COLO829 (cell line): ENCODE results near the gene HIKESHI.

Experiments used
- DNase-seq: peaks from one replicate; pipeline ENCODE4 v3.0.0; 2012; ENCODE audit warnings: low spot score

HIKESHI gene

DNA sequence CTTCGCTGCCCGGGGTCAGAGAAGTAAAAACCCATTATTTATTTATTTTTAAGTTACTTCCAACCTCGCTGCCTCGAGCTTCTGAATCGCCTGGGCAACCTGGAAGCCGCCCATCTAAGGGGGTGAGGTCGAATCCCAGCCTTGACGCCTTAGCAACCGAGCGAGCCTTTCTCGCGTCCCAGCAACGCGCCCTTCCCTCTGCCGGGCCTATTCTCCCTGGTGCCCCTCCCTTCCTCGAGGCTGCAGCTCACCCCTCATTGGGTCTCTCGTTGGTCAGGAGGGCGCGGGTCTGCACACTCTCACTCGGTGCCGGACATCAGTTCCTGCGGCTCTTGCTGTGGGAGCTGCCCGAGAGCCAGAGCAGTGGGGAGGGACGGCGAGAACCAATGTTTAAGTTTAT lies 72.5 kb downstream of the HIKESHI start, which contains the start of gene CCDC81:
Gene CCDC81 (plus strand): TSS at position 302 of the 400 bp plus-strand sequence. CDS start 277 bp downstream, outside the sequence.
- no peak for DNase-seq

- no peak for DNase-seq
These were observed 75.9 kb downstream of the HIKESHI start for GRCh38 chr11:86377972-86378371.

DNA sequence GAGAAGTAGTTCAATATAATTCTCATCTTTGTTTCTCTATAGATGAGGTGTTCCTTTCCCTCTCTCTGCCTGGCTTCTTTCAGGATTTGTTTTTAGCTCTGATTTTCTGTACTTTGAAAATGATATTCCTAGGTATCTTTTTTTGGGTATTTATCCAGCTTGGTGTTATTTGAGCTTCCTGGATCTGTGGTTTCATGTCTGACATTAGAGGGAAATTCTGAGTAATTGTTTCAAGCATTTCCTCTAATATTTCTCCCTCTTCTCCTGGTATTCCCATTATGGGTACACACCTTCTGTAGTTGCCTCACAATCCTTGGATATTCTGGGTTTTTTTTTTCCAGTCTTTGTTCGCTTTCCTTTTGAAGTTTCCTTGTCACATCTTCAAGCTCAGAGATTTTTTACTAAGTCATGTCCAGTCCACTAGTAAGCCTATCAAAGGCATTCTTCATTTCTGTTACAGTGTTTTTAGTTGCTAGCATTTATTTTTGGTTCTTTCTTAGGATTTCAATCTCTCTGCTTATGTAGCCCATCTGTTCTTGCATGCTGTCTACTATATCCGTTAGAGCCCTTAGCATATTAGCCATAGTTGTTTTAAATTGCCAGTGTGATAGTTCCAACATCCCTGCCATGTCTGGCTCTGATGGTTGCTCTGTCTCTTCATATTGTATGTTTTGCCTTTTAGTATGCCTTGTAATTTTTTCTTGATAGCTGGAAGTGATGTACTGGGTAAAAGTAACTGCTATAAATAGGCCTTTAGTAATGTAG lies 78.4 kb downstream of the HIKESHI start:
- DNase-seq, result no peak

- DNase-seq, result no peak
These were observed 81.3 kb downstream of the HIKESHI start for GRCh38 chr11:86383041-86383955.

GRCh38 chr11:86386283-86386682 lies 84.2 kb downstream of the HIKESHI start:
- DNase-seq, result no peak

- no peak for DNase-seq
These were observed 84.7 kb downstream of the HIKESHI start for GRCh38 chr11:86386746-86387145.

- no peak for DNase-seq
These were observed 86.2 kb downstream of the HIKESHI start for GRCh38 chr11:86388198-86388597.

DNA sequence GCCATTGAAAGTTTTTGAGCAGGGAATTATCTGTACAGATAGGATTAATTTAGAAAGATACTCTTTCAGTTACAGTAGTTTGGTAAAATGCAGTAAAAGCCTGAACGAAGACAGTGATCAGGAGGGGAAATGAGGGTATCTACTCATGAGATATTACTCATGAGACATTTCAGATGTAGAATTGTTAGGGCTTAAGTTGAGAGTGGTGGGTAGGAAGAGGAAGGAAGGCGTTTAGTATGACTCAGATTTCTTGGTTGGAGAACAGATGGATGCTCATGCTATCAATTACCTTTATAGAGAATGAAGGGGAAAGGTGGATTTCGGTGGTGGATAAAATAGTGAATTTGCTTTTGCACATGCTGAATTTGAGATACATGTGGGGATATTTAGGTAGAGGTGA lies 88.4 kb downstream of the HIKESHI start:
- DNase-seq, result no peak

DNA sequence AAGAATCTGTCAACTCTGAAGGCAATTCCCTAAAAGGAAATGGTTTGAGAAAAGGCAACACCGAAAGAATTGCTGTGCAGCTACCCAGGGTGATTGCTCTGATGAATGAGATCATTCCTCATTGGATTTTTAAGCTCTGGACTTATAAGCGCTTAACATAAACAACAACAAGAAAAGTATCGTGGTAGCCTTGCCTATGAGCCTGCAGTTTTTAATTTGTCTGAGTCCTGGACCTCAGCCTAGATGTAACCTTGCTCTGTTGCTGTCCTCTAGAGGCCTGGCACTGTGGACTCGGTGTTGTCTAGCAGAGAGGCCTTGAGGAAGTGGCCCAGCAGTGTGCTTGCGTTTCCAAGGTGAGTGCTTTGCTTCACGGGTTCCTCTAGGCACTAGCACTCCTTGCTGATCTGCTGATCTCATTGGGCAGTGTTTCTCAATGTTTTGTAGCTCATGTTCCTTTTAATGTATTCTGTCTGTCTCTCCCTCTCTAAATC lies 93.1 kb downstream of the HIKESHI start:
- no peak for DNase-seq
